ENCODE data around the gene ADAMTS12.

DNA sequence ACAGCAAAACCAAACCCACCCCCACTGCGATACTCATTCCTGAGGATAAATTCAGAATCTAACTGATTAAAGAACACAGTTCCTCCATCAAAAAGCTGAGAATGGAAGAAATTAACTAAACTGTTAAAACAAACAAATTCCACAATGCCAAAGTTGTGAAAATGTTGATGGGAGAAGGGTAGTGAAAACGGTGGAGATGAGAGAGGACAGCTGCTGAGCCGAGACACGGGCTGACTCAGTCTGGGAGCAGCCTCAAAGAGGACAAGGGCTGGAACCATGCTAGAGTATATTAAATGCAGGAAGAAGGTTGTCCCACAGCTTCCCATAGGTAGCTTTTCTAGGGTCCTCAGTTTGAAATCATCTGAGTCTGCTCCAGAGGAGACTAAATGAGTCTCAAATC lies 14.3 kb downstream of the ADAMTS12 start:
- TF ChIP-seq, protein P1, sequence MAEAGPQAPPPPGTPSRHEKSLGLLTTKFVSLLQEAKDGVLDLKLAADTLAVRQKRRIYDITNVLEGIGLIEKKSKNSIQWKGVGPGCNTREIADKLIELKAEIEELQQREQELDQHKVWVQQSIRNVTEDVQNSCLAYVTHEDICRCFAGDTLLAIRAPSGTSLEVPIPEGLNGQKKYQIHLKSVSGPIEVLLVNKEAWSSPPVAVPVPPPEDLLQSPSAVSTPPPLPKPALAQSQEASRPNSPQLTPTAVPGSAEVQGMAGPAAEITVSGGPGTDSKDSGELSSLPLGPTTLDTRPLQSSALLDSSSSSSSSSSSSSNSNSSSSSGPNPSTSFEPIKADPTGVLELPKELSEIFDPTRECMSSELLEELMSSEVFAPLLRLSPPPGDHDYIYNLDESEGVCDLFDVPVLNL (IDR thresholded peaks at IDR 0.05; ENCODE audit: low read depth, low read length), result no peak
- no peak for TF ChIP-seq SMC3 (IDR thresholded peaks at IDR 0.05; ENCODE audit: borderline replicate concordance, low read length)
- no peak for TF ChIP-seq EGR1 (IDR thresholded peaks at IDR 0.05; ENCODE audit: borderline replicate concordance in 1 of 2, low read depth in 2 of 2, low read length in 2 of 2)
